ENCODE measurements around the gene MIB1. TPM values are rescaled to one million over a fixed set of nuclear protein-coding genes. Genes with fewer than 3 reads are reported as not detected.

The MIB1 gene
- polyA plus RNA-seq, 5 donors = 39.6 to 63.9 (median 59.2) TPM

Other genes with a start within 250 kb of the MIB1 start
- 10 to 100 TPM; 17.0 to 25.9 (median 23.8) TPM for gene ESCO1, start 140.1 kb upstream of the MIB1 start, polyA plus RNA-seq (ENCODE audit: insufficient read depth in 1 of 5, insufficient read length in 5 of 5, low replicate concordance in 1 of 5)
- 100 to 1,000 TPM; 132 to 173 (median 149) TPM for gene SNRPD1, start 128.5 kb upstream of the MIB1 start, polyA plus RNA-seq (ENCODE audit: insufficient read depth in 1 of 5, insufficient read length in 5 of 5, low replicate concordance in 1 of 5)
- gene ABHD3, start 36.0 kb upstream of the MIB1 start, polyA plus RNA-seq (ENCODE audit: insufficient read depth in 1 of 5, insufficient read length in 5 of 5, low replicate concordance in 1 of 5) = 10 to 100 TPM; 22.6 to 36.2 (median 25.5) TPM

Measured in right lung (tissue), 5 donors.